Measurements from ENCODE around the gene HSD3B7.
A peak's percentile ranks its signal among the peaks of the same experiment; 100 is the strongest.

Gene HSD3B7

DNA sequence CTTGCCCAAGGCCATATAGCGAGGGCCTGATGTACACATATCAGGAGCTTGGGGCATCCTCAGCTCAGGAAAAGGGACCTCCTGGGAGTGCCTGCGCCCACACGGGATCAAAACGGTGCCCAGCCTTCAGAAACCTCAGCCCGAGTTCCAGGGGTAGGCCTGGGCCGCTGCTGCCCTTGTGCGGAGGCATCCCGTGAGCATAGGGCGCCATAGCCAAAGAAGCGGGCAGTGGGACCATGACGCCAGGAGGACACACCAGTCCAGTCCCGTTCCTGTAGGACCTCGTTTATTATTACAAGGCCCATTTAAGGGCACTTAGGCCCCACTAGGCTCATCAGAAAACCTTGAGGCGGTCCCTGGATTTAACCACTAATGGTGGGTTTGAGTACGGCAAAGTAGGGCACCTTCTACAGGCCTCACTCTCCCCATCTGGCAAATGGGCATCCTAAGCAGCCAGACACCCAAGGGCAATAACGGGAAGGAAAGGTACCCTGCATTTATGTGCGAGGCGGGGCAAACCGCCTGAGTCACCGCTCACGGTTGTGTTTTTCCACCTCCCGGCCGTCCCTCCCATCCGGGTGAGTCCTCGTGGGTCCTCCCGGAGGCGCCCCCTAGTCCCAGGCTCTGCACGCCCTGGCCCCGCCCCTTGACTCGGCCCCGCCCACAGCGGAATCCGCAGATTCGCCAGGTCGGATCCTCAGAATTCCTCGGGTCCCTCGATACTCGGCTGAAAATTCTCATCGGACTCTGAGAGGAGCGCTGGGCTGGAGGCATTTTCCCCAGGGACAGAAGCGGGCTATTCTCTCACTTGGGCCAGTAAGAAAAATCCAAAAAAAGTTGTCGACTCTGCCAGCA is 28.2 kb upstream of the HSD3B7 start:
- peak; percentile 85 for DNase-seq (ENCODE audit: low spot score)

DNA sequence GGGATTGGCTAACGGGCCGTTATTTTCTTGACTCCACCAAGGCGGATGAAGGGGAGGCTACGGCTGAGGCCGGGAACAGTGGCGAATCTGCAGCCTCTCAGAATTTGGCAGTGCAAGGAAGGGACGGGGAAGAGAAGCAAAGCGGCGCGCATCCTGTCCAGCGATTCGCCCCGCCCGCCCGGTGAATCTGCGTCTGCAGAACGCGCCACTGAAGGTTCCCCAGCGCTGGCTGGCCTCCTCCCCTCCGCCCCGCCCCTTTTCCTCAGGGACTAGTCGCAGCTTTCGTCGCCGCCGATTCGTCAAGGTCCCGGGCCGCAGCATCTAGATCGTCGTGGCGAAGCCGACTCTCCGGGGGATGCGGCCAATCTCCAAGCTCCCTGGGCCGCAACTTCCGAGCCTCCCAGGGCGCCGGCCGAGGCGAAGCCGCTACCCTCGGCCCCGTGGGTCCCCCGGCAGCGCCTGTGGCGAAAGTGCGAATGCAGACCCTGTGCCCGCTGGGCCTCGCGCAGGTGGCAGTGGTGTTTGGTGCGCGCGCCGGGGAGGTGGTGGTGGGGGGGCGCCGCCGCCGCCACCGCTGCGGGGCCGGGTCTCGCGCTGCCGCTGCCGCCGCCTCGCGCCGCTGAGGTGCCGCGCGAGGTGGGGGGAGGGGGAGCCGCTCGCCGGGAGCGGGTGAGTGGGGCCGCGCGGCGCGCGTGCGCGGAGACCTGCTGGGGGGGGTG is 27.4 kb upstream of the HSD3B7 start, which contains the start of gene SETD1A:
SETD1A (plus strand) TSS at position 299 of the 719 bp plus-strand sequence. CDS start 978 bp downstream, outside the sequence.
- peak; percentile 94 for DNase-seq (ENCODE audit: low spot score)

DNA sequence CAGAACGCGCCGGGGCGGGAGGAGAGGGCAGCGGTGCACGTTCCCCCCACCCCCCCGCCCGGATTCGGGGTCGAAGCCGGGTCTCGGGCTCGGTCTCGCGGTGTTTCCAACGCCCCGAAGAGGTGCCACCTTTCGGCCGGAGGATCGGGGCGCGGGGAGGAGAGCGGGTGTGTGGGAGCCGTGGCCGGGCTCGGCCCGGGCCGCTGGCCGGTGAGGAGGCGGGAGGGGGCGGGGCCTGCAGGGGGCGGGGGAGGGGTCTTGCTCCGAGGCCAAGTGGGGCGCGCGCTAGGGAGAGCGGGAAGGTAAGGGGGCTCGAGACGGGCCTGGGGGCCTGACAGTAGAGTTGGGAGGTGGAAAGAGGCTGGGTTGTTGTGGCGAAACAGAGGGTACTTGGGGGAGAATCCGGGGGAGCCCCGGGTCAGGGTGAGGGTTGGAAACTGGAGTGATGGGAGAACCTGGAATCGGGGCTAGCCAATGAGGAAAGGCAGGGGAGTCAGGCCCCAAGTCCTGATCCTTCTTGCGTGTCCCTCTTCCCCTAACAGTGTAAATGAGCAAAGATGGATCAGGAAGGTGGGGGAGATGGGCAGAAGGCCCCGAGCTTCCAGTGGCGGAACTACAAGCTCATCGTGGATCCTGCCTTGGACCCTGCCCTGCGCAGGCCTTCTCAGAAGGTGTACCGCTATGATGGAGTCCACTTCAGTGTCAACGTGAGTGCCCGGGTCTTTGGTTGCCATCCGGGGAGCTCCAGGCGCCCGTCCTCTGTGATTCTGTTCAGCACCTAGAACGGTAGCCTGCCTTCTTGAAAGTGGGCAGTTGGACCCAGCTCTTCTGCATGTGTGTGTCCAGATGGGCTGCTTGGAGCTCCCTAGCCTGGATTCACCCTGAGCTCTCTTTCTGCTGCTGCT is 26.6 kb upstream of the HSD3B7 start:
- peak; percentile 67 for DNase-seq (ENCODE audit: low spot score)

DNA sequence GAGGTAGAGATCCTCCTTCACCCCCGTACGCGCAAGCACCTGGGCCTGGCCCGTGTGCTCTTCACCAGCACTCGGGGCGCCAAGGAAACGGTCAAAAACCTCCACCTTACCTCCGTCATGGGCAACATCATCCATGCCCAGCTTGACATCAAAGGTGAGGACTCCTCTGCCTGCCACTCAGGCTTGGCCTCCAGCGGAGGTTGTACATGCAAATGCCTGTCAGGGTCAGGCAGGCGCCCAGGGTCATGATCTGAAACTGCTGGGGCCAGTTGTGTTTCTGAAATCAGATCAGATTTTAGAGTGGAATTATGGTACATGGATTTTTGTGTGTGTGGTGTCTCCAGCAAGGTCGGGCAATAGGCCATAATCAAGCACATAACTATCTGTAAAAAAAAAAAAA is 23.6 kb upstream of the HSD3B7 start:
- no peak for DNase-seq (ENCODE audit: low spot score)

DNA sequence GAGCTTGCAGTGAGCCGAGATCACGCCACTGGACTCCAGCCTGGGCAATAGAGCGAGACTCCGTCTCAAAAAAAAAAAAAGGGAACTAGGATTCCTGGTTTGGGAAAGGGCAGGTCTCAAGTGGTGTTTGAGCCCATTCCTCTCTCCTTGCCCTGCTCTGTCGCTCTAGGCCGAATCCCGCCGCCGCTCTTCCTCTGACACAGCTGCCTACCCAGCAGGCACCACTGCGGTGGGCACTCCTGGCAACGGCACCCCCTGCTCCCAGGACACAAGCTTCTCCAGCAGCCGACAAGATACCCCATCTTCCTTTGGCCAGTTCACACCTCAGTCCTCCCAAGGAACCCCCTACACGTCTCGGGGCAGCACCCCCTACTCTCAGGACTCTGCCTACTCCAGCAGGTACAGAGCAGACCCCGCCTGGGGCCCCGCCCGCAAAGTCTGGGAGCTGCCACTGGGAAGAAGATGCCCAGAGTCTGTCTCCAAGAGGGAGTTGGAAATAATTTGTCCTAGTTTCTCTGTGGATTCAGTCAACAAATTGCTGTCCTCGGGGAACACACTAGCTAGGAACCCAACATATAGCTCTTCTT is 21.0 kb upstream of the HSD3B7 start:
- no peak for DNase-seq (ENCODE audit: low spot score)

DNA sequence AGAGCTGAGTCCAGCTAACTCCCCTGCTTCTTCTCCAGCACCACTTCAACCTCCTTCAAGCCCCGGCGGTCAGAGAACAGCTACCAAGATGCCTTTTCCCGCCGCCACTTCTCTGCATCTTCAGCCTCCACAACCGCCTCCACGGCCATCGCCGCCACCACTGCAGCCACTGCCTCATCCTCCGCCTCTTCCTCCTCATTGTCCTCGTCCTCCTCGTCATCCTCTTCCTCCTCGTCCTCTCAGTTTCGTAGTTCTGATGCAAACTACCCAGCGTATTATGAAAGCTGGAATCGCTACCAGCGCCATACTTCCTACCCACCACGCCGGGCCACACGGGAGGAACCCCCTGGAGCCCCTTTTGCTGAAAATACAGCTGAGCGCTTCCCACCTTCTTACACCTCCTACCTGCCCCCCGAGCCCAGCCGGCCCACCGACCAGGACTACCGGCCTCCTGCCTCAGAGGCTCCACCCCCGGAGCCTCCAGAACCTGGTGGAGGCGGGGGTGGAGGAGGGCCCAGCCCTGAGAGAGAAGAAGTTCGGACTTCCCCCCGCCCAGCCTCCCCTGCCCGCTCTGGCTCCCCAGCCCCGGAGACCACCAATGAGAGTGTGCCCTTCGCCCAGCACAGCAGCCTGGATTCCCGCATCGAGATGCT is 20.3 kb upstream of the HSD3B7 start:
- no peak for DNase-seq (ENCODE audit: low spot score)

DNA sequence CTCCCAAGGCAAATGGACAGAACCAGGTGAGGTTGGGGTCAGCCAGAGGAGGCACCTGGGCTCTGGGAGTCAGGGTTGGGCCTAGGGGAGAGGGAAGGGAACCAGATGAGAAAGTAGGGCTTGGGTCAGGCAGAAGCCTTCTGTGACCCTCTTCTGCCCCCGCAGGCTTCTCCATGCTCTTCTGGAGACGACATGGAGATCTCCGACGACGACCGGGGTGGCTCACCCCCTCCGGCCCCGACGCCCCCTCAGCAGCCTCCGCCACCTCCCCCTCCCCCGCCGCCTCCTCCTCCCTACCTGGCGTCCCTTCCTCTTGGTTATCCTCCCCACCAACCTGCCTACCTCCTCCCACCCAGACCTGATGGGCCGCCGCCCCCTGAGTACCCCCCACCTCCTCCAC is 19.6 kb upstream of the HSD3B7 start:
- no peak for DNase-seq (ENCODE audit: low spot score)

DNA sequence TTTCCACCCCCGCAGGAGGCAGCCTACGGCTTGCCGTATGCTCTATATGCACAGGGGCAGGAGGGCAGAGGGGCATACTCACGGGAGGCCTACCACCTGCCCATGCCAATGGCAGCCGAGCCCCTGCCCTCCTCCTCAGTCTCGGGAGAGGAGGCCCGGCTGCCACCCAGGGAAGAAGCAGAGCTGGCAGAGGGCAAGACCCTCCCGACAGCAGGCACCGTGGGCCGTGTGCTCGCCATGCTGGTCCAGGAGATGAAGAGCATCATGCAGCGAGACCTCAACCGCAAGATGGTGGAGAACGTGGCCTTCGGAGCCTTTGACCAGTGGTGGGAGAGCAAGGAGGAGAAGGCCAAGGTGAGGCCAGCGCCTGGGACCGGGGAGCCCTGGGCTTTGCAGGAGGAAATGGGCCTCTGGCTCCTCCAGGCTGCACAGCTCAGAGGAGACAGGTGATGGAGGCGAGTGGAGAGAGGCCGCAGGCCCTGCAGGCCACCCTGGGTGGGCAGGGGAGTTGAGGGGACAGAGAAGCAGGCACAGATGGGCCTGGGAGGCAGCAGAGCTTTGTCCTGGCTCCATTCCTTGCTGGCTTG is 18.9 kb upstream of the HSD3B7 start:
- no peak for DNase-seq (ENCODE audit: low spot score)

DNA sequence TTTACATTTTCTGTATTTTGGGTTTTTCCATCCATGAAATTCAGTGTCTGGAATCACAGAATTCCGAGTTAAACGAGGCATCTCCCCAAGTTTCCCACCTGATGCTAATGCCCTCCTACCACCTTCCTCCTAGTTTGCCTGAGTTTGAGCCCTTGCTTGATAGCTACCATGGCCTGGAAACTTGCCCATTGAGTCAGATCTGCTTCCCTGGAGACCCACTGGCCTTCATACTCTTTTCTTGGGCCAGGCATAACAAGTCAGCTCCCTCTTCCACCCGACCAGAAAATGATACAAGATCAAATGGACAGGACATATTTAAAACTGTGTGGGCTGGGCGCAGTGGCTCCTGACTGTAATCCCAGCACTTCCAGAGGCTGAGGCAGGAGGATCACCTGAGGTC is 17.2 kb upstream of the HSD3B7 start:
- DNase-seq (ENCODE audit: low spot score), result no peak

DNA sequence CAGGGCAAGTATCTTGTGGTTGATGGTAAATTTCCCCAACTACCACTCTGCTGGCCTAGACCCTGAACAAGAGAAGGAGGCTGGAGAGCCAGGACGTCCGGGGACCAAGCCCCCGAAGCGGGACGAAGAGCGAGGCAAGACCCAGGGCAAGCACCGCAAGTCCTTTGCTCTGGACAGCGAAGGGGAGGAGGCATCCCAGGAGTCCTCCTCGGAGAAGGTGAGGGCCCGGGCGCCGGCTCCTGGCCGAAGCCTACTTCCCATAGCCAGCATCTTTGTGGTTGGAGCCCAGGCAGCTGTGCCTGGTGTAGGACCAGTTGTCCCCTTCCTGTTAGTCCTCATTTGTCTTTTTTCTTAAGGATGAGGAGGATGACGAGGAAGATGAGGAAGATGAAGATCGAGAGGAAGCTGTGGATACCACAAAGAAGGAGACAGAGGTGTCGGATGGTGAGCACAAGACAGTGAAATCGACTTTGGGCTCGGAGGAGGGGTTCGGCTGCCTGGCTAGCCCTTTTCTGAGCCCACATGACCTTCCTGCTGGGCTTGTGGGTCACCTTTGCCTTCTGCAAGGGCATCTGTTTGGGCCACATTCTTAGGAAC is 15.7 kb upstream of the HSD3B7 start:
- DNase-seq (ENCODE audit: low spot score), result no peak

DNA sequence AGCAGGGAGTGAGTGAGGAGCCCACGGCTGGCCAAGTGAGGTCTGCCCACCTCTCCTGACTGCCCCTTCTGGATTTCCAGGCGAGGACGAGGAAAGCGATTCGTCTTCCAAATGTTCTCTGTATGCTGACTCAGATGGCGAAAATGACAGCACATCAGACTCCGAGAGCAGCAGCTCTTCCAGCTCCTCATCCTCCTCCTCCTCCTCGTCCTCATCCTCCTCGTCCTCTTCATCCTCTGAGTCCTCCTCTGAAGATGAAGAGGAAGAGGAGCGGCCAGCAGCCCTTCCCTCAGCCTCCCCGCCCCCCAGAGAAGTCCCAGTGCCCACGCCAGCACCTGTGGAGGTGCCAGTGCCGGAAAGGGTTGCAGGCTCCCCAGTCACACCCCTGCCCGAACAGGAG is 13.7 kb upstream of the HSD3B7 start:
- no peak for DNase-seq (ENCODE audit: low spot score)

DNA sequence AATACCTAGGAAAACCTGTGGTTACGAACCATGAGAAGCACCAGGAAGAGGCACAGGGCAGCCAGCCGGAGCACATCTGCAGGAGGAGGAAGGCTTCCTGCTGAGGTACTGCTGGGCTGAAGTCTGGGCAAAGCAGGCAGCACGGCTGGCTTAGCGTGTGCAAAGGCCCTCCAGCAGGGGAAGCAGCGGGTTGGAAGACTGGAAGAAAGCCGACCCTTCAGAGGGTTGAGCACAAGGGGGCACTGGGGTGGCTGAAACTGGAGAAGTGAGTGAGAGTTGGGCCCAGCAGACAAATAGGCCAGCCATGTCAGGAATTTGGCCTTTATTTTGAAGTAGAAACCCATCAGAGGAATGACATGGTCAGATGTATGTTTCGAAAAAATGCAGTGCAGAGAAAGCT is 12.1 kb upstream of the HSD3B7 start:
- no peak for DNase-seq (ENCODE audit: low spot score)

DNA sequence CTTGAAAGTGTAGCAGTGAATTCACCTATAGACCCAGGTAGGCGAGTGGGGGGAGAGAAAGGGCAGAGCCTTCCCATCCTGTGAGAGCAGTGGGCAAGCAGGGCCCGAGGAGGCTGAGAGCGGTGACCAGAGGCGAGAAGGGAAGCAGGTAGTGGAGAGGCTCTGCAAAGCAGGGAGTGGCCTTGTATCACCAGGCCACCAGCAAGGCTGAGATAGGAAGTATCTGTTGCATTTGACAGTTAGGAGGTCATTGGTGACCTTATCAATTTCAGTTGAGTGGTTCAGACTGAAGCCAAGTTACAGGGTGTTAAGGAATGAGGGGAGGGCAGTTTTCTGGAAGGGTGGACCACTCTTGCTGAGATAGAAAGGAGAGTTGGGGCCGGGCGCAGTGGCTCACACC is 10.7 kb upstream of the HSD3B7 start:
- no peak for DNase-seq (ENCODE audit: low spot score)

DNA sequence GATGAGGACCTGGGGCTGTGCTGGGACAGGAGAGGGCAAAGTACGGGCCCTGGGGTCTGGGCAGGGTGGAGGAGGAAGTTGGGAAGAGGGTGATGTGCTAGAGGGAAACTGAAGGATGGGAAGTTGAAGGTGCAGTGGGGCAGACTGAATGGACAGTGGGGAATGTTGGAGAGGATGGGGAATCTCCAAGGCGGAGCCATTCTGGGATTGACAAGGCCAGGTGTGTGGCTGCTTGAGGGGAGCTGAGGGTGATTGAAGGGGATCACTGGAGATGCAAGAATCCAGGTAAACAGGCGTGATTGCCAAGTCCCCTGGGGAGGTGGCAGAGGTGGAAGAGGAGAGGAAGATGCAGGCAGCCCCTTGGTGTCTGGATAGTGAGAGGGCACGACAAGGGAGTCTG is 8.5 kb upstream of the HSD3B7 start:
- DNase-seq (ENCODE audit: low spot score), result no peak

DNA sequence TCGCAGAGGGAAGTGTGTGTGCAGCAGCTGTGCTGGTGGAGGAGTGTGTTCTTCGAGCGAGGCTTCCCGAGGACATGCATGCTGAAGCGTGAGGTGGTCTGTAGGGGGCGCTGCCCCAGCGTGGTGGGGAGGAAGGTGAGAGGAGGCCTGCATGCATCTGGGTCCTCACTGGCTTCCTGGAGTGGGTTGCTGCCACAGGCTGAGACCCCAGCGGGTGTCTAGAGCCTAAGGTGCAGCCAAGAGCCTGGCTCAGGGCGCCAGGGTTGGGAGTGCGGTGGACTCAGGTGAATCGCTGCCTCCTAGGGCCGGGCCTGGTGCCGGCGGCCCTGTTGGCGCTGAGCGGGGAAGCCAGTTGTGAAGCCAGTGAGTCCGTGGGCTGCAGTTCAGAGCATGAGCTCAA is 7.5 kb upstream of the HSD3B7 start:
- no peak for DNase-seq (ENCODE audit: low spot score)

DNA sequence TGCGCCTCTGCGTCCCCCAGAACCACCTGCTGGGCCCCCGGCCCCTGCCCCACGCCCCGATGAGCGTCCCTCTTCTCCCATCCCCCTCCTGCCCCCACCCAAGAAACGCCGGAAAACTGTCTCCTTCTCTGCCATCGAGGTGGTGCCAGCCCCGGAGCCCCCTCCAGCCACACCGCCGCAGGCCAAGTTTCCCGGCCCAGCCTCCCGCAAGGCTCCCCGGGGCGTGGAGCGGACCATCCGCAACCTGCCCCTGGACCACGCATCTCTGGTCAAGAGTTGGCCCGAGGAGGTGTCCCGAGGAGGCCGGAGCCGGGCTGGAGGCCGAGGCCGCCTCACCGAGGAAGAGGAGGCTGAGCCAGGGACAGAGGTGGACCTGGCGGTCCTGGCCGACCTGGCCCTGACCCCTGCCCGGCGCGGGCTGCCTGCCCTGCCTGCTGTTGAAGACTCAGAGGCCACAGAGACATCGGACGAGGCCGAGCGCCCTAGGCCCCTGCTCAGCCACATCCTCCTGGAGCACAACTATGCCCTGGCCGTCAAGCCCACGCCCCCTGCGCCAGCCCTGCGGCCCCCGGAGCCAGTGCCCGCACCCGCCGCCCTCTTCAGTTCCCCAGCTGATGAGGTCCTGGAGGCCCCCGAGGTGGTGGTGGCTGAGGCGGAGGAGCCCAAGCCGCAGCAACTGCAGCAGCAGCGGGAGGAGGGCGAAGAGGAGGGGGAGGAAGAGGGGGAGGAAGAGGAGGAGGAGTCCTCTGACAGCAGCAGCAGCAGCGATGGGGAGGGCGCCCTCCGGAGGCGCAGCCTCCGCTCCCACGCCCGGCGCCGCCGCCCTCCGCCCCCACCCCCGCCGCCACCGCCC is 5.6 kb upstream of the HSD3B7 start:
- DNase-seq (ENCODE audit: low spot score), result no peak

DNA sequence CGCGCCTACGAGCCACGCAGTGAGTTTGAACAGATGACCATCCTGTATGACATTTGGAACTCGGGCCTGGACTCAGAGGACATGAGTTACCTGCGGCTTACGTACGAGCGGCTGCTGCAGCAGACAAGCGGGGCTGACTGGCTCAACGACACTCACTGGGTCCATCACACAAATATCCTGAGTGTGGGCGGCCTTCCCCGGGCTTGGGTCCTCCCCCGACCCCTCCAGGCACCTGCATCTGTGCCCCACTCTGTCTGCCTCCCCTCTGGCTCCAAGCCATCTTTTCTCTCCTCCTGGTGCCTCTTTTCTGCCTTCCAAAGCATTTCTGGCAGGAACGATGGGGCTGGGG is 5.0 kb upstream of the HSD3B7 start:
- DNase-seq (ENCODE audit: low spot score), result no peak

DNA sequence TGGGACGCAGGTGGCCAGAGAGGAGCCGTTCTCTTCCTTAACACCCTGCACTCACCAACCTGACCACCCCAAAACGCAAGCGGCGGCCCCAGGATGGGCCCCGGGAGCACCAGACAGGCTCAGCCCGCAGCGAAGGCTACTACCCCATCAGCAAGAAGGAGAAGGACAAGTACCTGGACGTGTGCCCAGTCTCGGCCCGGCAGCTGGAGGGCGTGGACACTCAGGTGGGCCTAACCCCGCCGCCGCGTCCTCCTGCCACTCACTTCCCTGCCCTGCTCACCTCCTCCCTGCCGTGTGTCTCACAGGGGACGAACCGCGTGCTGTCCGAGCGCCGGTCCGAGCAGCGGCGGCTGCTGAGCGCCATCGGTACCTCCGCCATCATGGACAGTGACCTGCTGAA is 4.6 kb upstream of the HSD3B7 start:
- DNase-seq (ENCODE audit: low spot score), result no peak

DNA sequence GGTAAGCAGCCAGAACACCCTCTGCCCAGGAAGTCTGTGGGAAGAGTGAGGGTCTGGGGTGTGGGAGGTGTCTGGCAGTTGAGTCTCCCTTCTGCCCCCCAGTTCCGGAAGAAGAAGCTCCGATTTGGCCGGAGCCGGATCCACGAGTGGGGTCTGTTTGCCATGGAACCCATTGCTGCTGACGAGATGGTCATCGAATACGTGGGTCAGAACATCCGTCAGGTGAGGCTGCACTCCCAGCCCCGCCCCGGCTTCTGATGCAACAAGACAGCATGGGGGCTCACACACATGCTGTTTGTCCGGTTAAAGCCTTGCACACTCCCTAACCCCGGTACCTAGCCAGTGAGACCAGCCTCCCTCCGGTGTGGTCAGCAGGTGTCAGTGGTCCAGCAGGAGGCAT is 4.0 kb upstream of the HSD3B7 start:
- DNase-seq (ENCODE audit: low spot score), result no peak
